ENCODE measurements around the gene TIMP3. TPM values are rescaled to one million over a fixed set of nuclear protein-coding genes. Genes with fewer than 3 reads are reported as not detected.
A peak's percentile ranks its signal among the peaks of the same experiment; 100 is the strongest.

TIMP3 gene
- total and polyA plus RNA-seq, 2 of the 4 experiments (the other 2 are of a cell fraction), result 98.8 to 179 TPM

GRCh38 chr22:32794449-32795213, 6.9 kb upstream of the TIMP3 start:
- no peak overlapping the region; the same call in 1 of the 2 replicates for H2BK20ac ChIP-seq (ENCODE audit: low read depth, low read length)
- H3K79me1 ChIP-seq (ENCODE audit: low read depth in 1 of 2, low read length in 2 of 2), result no peaks in the 10 kb centered on the region
- ATAC-seq (ENCODE audit: low read depth), result peak; percentile 19
- H2BK120ac ChIP-seq (ENCODE audit: low read depth, low read length), result peak overlapping the region; percentile 92; the same call in 1 of the 2 replicates
- peak overlapping the region; percentile 5 for H4K91ac ChIP-seq (ENCODE audit: insufficient read depth, low read depth, low read length)
- ChIA-PET CTCF (interaction anchor here (0.7 to 5.9 kb wide), 6 partner anchors 9 to 265 kb away, joined by 3 to 54 read pairs (median 4); no protein-coding TSS in a partner anchor), POLR2A (ENCODE audit: unreplicated experiment) (no interaction called here)
- no peak overlapping the region for H2BK5ac ChIP-seq (ENCODE audit: low read depth, low read length, poor library complexity, severe bottlenecking)
- no peak overlapping the region; the same call in 1 of the 2 replicates for H3K18ac ChIP-seq (ENCODE audit: low read depth, low read length)
- no peaks in the 10 kb centered on the region for H3K9me3 ChIP-seq (ENCODE audit: control insufficient read depth, insufficient read depth, low read length)
- no peak overlapping the region for H3K9ac ChIP-seq (ENCODE audit: low read depth, low read length)
- H4K8ac ChIP-seq (ENCODE audit: low read depth in 2 of 2, low read length in 2 of 2), result peak overlapping the region in 1 of 2 experiments; percentile 41; a peak in 1 of 4 replicates
- peaks cover 9% of the 10 kb centered on the region for H3K4me1 ChIP-seq (ENCODE audit: control insufficient read depth, insufficient read depth, low read length)
- BruUV-seq (replicated peaks), result no TSS peak
- peak overlapping the region; percentile 29; the same call in 2 of the 3 replicates for H2BK15ac ChIP-seq (ENCODE audit: low read depth, low read length)
- H3K27ac ChIP-seq (ENCODE audit: insufficient read depth, low read length), result peak overlapping the region; percentile 1; the same call in 1 of the 2 replicates
- no peak overlapping the region for H3K23ac ChIP-seq (ENCODE audit: low read depth, low read length)
- H3K14ac ChIP-seq (replicated peaks; ENCODE audit: low read depth, low read length), result peak overlapping the region; percentile 1; the same call in 1 of the 2 replicates
- DNase-seq, result peak; percentile 54
- H3K56ac ChIP-seq (ENCODE audit: extremely low read depth, insufficient read depth, low read length), result no peak overlapping the region
- H4K20me1 ChIP-seq (ENCODE audit: insufficient read depth, low read length), result no peaks in the 10 kb centered on the region
- H3K4me2 ChIP-seq (ENCODE audit: low read depth, low read length), result no peak overlapping the region
- intact Hi-C loops (cut with micrococcal nuclease), result loop anchor here (5.0 kb wide), 1 partner anchor 77 kb away; no protein-coding TSS in a partner anchor
- dilution Hi-C loops (cut with HindIII; ENCODE audit: low sequenced_read_pairs, unreplicated experiment), result no loop called here
- 84% methylated on average over 4 of the region's 10 CpGs; no CpG with 5 or more reads in 1 of the 2 experiments for WGBS, 2 experiments (ENCODE audit: extremely low coverage in 2 of 2, insufficient read length in 1 of 2)
- peak overlapping the region; percentile 4 for H2AFZ ChIP-seq (replicated peaks; ENCODE audit: low read length, poor library complexity)
- no peaks in the 10 kb centered on the region for H3K36me3 ChIP-seq (ENCODE audit: control insufficient read depth, insufficient read depth, low read length)
- 0 out of 2 replicates have a peak overlapping the region, but pooled peaks have one; percentile 3 for H2AK5ac ChIP-seq (ENCODE audit: low read depth, low read length)
- H3K27me3 ChIP-seq (ENCODE audit: control insufficient read depth, insufficient read depth, low read length), result no peaks in the 10 kb centered on the region
- TF ChIP-seq POLR2A (IDR thresholded peaks at IDR 0.05; ENCODE audit: low read depth, low read length), result no peak
- no peak for TF ChIP-seq SMC3 (IDR thresholded peaks at IDR 0.05; ENCODE audit: low read depth, low read length)
- no peak for TF ChIP-seq RAD21 (IDR thresholded peaks at IDR 0.05; ENCODE audit: low read length)
- no peak for TF ChIP-seq MAFK (IDR thresholded peaks at IDR 0.05; ENCODE audit: low read depth, low read length)
- no peak for TF ChIP-seq MAZ (IDR thresholded peaks at IDR 0.05; ENCODE audit: borderline replicate concordance, low read depth, low read length)
- TF ChIP-seq CTCF (conservative IDR thresholded peaks at IDR 0.05; ENCODE audit: low read depth, low read length), result no peak
- H4K5ac ChIP-seq (ENCODE audit: low read depth, low read length), result no peak overlapping the region; the same call in 1 of the 2 replicates
- H2AK9ac ChIP-seq (replicated peaks; ENCODE audit: low read depth, low read length, poor library complexity), result no peak overlapping the region
- no peak overlapping the region for H3K4me3 ChIP-seq (ENCODE audit: insufficient read depth, low read depth, low read length)
- 0 out of 2 replicates have a peak, but pooled peaks cover 3% of the 10 kb centered on the region for H3K9me1 ChIP-seq (ENCODE audit: insufficient read depth, low read length)
- peak overlapping the region; percentile 62; the same call in 1 of the 2 replicates for H3K4ac ChIP-seq (ENCODE audit: low read depth, low read length)
- in situ Hi-C loops (cut with MboI; ENCODE audit: low sequenced_read_pairs), result loop anchor here (5.0 kb wide), 2 partner anchors 142 to 267 kb away; no protein-coding TSS in a partner anchor

Measured in IMR-90 (cell line).